Nephron progenitor cell (in vitro differentiated cells): ENCODE measurements around the gene DHX57.
A peak's percentile ranks its signal among the peaks of the same experiment; 100 is the strongest.

Source experiments
- DNase-seq: peaks from one replicate; pipeline ENCODE4 v3.0.0; 2021
- H3K27ac Mint-ChIP-seq: 2 replicates; pipeline ENCODE4 v1.8.0; 2021; ENCODE audit warnings: mild to moderate bottlenecking, moderate library complexity, mixed read lengths
- H3K27me3 Mint-ChIP-seq: 2 replicates; pipeline ENCODE4 v1.8.0; 2021; ENCODE audit warnings: mild to moderate bottlenecking, low read depth, mixed read lengths; ENCODE audit not compliant: poor library complexity
- H3K36me3 Mint-ChIP-seq: 2 replicates; pipeline ENCODE4 v1.8.0; 2021; ENCODE audit warnings: low read depth, mixed read lengths
- H3K4me1 Mint-ChIP-seq: 2 replicates; pipeline ENCODE4 v1.8.0; 2021; ENCODE audit warnings: mixed read lengths
- H3K4me3 Mint-ChIP-seq: 2 replicates; pipeline ENCODE4 v1.8.0; 2021; ENCODE audit warnings: mild to moderate bottlenecking, moderate library complexity, mixed read lengths
- H3K9me3 Mint-ChIP-seq: 2 replicates; pipeline ENCODE4 v1.8.0; 2021; ENCODE audit warnings: mild to moderate bottlenecking, moderate library complexity, mixed read lengths
- CTCF ChIP-seq: fragments of 200-600 bp; sonication (generic); IDR thresholded peaks from 2 replicates; pipeline ENCODE4 v1.5.0; 2021; ENCODE audit warnings: antibody characterized with exemption

Gene DHX57

GRCh38 chr2:38823386-38823785 lies 52.3 kb downstream of the DHX57 start:
- Mint-ChIP-seq H3K4me1 (no peaks in the 10 kb centered on the region), H3K9me3 (no peaks in the 10 kb centered on the region), H3K27ac (no peak overlapping the region), H3K4me3 (no peak overlapping the region), H3K36me3 (peaks cover 80% of the 10 kb centered on the region), H3K27me3 (no peaks in the 10 kb centered on the region)
- no peak for DNase-seq
- TF ChIP-seq CTCF, result no peak

DNA sequence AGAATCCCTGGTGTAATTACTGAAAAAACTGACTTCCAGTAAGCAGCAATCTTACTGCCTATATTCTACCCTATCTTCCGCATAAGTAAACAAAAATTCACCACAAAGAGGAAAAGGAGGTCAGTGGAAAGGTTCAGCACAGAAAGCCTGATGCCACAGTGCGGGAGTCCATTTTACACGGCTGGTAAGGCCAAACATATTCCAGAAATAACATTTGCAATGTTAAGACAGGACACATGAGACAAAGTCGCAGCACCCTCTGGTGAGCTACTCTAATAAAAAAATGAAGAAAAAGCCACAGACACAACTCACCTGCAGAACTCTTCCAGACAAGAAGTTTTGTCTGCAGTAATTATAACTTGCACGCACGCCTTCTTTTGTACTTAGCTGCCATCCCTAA lies 57.2 kb downstream of the DHX57 start:
- no peak for DNase-seq
- Mint-ChIP-seq H3K27me3 (no peaks in the 10 kb centered on the region), H3K9me3 (no peaks in the 10 kb centered on the region), H3K36me3 (peaks cover 79% of the 10 kb centered on the region), H3K4me3 (no peak overlapping the region), H3K27ac (peak overlapping the region; percentile 62), H3K4me1 (no peaks in the 10 kb centered on the region)
- TF ChIP-seq CTCF, result no peak

DNA sequence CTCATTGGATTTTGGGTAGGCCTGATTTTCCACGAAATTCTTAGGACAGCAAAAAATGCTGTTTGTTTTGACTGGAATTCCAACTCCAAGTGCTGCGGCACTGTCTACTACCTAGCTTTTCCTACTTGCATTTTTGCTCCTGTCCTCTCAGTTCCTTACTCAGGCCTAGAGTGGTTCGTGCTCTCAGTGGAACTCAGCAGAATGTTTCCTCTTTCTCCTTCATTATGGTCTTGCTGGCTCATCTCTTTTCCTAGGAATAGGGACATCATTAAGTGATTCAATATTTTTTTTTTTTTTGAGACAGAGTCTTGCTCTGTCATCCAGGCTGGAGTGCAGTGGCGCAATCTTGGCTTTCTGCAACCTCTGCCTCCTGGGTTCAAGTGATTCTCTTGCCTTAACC lies 59.8 kb downstream of the DHX57 start:
- H3K4me1 Mint-ChIP-seq, result no peaks in the 10 kb centered on the region
- H3K27me3 Mint-ChIP-seq, result no peaks in the 10 kb centered on the region
- TF ChIP-seq CTCF, result no peak
- DNase-seq, result no peak
- H3K36me3 Mint-ChIP-seq, result peaks cover 78% of the 10 kb centered on the region
- H3K27ac Mint-ChIP-seq, result peak overlapping the region; percentile 13
- no peaks in the 10 kb centered on the region for H3K9me3 Mint-ChIP-seq
- H3K4me3 Mint-ChIP-seq, result no peak overlapping the region

- no peaks in the 10 kb centered on the region for H3K27me3 Mint-ChIP-seq
- H3K4me3 Mint-ChIP-seq, result no peak overlapping the region
- H3K9me3 Mint-ChIP-seq, result no peaks in the 10 kb centered on the region
- peaks cover 64% of the 10 kb centered on the region for H3K36me3 Mint-ChIP-seq
- no peak for TF ChIP-seq CTCF
- H3K4me1 Mint-ChIP-seq, result no peaks in the 10 kb centered on the region
- DNase-seq, result no peak
- H3K27ac Mint-ChIP-seq, result no peak overlapping the region
These were observed 65.2 kb downstream of the DHX57 start for GRCh38 chr2:38810488-38810887.

GRCh38 chr2:38808677-38809076 lies 67.1 kb downstream of the DHX57 start:
- Mint-ChIP-seq H3K4me3 (no peak overlapping the region), H3K4me1 (no peaks in the 10 kb centered on the region), H3K27ac (no peak overlapping the region), H3K27me3 (no peaks in the 10 kb centered on the region), H3K36me3 (peaks cover 52% of the 10 kb centered on the region), H3K9me3 (no peaks in the 10 kb centered on the region)
- no peak for DNase-seq
- no peak for TF ChIP-seq CTCF

GRCh38 chr2:38806733-38807059 lies 69.0 kb downstream of the DHX57 start:
- no peaks in the 10 kb centered on the region for H3K27me3 Mint-ChIP-seq
- H3K4me1 Mint-ChIP-seq, result no peaks in the 10 kb centered on the region
- H3K4me3 Mint-ChIP-seq, result no peak overlapping the region
- no peak for DNase-seq
- TF ChIP-seq CTCF, result no peak
- no peak overlapping the region for H3K27ac Mint-ChIP-seq
- H3K9me3 Mint-ChIP-seq, result no peaks in the 10 kb centered on the region
- peaks cover 50% of the 10 kb centered on the region for H3K36me3 Mint-ChIP-seq
